Activated T-helper 1 cell treated with anti-CD3 and anti-CD28 coated beads, Interleukin-12 subunit alpha, Interleukin-12 subunit beta, Interleukin-2, Interleukin-4 antibody, amounts not matched to agents 30 ng/mL and 10 ng/mL and 1 ng/mL, durations not matched to agents 14 hours and 24 hours and 36 hours (primary cell): Measurements from ENCODE around the gene PPY. TPM values are rescaled to one million over a fixed set of nuclear protein-coding genes. Genes with fewer than 3 reads are reported as not detected.
"Not testable (repeated sequence)": the region's sequence is repeated elsewhere in the genome, so short reads cannot be mapped to it uniquely, and the experiment has no call there.

Source experiments
- DNase-seq: peaks from one replicate; pipeline ENCODE4 v3.0.0; 2021; ENCODE audit warnings: low spot score
- H3K27ac Mint-ChIP-seq: one replicate; pipeline ENCODE4 v1.8.0; 2021; ENCODE audit warnings: mild to moderate bottlenecking, mixed read lengths
- H3K27me3 Mint-ChIP-seq: one replicate; pipeline ENCODE4 v1.8.0; 2022; ENCODE audit warnings: mild to moderate bottlenecking, moderate library complexity, mixed read lengths; ENCODE audit not compliant: insufficient read depth
- H3K36me3 Mint-ChIP-seq: one replicate; pipeline ENCODE4 v1.8.0; 2021; ENCODE audit warnings: low read depth, mixed read lengths
- H3K4me1 Mint-ChIP-seq: one replicate; pipeline ENCODE4 v1.8.0; 2021; ENCODE audit warnings: low read depth, mixed read lengths
- H3K4me3 Mint-ChIP-seq: one replicate; pipeline ENCODE4 v1.8.0; 2021; ENCODE audit warnings: mild to moderate bottlenecking, moderate library complexity, mixed read lengths
- H3K9me3 Mint-ChIP-seq: one replicate; pipeline ENCODE4 v1.8.0; 2021; ENCODE audit warnings: mixed read lengths
- intact Hi-C: fragments of 100-400 bp; cut with micrococcal nuclease; formaldehyde crosslinking; loops from one replicate; pipeline ENCODE4 v1.15.1; 2024
- total RNA-seq: library from RNA; stranded (reverse); gene quantifications from 2 replicates; pipeline ENCODE4 v1.2.3, GENCODE V29; 2022

Gene PPY
- total RNA-seq, 1 donor from 2014 or later, result not detected

DNA sequence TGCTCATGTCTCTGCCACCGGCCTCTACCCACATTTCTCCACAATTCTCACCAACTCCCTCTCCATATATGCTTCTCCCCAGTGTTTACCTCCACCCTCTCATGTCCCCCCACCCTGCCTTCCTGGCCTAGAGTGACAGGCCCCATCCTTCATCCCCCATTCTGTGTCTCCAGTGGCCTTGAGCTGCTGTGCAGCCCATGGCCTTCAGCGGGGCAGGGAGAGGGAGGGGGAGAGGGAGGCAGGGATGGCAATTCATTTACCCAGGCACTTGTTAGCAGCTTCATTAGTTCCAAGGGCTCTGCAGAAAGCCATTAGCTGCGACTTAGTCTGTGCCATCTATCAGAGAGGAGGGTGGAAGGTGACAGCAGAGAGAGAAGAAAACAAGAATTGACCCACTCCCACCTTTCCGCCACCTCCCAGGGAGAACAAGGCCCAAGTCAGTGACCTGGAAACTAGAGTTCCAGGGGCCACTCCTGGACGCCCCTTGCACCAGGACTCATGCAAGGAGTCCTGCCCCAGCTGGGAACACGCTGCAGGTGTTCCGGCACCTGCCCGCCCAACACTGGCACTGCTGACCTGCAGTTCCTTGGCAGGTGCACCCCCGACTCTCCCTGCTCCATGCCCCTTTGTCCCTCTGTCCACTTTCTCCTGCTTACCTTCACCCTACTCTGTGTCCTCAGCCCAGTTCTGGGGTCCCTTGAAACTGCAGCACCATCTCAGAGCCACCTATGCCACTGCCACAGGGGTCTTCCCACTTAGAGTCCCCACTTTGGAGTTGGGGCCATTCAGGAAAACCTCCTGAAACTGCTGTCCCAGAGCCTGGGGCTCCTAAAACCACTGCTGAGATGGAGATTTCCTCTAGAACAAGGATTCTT is 34.9 kb upstream of the PPY start:
- Mint-ChIP-seq H3K4me3 (no peak overlapping the region), H3K27ac (no peak overlapping the region), H3K36me3 (no peaks in the 10 kb centered on the region), H3K27me3 (peaks cover 44% of the 10 kb centered on the region), H3K9me3 (no peaks in the 10 kb centered on the region), H3K4me1 (no peaks in the 10 kb centered on the region)
- no peak for DNase-seq
- intact Hi-C loops, result no loop called here

- H3K27ac Mint-ChIP-seq, result no peak overlapping the region
- DNase-seq, result no peak
- H3K4me3 Mint-ChIP-seq, result no peak overlapping the region
- H3K36me3 Mint-ChIP-seq, result no peaks in the 10 kb centered on the region
- peaks cover 36% of the 10 kb centered on the region for H3K27me3 Mint-ChIP-seq
- no peaks in the 10 kb centered on the region for H3K4me1 Mint-ChIP-seq
- intact Hi-C loops, result no loop called here
- no peaks in the 10 kb centered on the region for H3K9me3 Mint-ChIP-seq
These were observed 33.6 kb upstream of the PPY start for GRCh38 chr17:43975898-43976297.

DNA sequence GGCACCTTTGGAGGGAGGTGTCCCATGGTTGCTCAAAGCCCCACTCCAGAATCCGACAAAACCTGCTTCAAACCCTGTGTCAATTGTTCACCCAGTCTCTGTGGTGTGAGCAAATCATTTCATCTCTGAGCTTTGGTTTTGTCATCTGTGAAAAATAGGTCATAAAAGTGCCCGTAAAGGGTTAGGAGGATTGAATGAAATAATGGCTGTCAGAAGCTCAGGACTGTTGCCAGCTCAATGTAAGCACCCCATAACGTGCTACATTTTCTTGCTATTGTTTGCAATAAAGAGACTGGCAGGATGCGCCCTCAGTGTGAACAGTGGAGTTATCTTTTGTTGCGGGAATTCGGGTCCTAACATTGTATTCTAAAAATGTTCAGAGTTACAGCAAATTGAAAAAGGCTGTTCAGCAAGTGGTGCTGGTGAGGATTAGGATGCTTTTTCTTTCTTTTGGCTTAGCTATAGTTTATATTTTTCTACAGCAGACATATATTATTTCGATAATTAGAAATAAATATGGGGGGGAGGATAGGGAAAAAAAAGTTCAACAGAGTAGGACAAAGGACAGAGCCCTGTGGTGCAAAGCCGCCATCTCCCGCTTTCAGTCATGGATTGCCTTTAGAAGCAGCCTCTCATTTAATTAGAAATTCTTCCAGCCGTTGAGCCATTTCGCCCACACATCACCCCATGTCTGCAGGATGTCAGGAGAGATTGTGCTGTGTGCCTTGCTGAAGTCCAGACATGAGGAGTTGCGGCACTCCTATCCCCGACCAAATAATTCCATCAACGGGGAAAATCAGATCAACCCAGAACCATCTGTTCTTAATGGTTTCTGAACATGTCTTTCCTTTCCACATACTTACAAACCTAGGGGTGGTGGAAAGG is 32.3 kb upstream of the PPY start:
- H3K4me3 Mint-ChIP-seq, result no peak overlapping the region
- intact Hi-C loops, result no loop called here

DNA sequence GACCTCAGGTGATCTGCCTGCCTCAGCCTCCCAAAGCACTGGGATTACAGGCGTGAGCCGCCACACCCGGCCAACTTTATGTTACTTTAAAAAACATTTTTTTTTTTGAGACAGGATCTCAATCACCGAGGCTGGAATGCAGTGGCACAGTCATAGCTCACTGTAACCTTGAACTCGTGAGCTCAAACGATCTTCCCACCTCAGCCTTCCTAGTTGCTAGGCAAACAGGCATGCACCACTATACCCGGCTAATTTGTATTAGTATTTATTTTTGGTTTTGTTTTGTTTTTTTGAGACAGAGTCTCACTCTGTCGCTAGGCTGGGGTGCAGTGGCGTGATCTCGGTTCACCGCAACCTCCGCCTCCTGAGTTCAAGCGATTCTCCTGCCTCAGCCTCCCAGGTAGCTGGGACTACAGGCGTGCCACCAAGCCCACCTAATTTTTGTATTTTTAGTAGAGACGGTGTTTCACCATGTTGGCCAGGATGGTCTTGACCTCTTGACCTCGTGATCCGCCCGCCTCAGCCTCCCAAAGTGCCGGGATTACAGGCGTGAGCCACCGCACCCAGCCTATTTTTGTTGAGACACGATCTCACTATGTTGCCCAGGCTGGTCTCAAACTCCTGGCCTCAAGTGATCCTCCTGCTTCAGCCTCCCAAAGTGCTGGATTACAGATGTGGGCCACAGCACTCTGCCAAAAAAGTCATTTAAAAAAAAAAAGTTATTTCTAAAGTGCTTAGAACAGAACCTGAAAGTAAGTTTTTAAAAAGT is 30.4 kb upstream of the PPY start:
- H3K36me3 Mint-ChIP-seq, H3K4me1 Mint-ChIP-seq, DNase-seq, H3K9me3 Mint-ChIP-seq, H3K27ac Mint-ChIP-seq, H3K4me3 Mint-ChIP-seq, intact Hi-C loops: not testable (repeated sequence)
- peaks cover 18% of the 10 kb centered on the region for H3K27me3 Mint-ChIP-seq

More for the DNA sequence above, 32.3 kb upstream of the PPY start:
- Mint-ChIP-seq H3K9me3 (no peaks in the 10 kb centered on the region), H3K27ac (no peak overlapping the region), H3K27me3 (peaks cover 35% of the 10 kb centered on the region), H3K36me3 (no peaks in the 10 kb centered on the region), H3K4me1 (no peaks in the 10 kb centered on the region)
- DNase-seq, result no peak

GRCh38 chr17:43971436-43971835 is 29.2 kb upstream of the PPY start:
- DNase-seq, H3K36me3 Mint-ChIP-seq, intact Hi-C loops, H3K4me1 Mint-ChIP-seq, H3K27ac Mint-ChIP-seq, H3K9me3 Mint-ChIP-seq, H3K4me3 Mint-ChIP-seq: not testable (repeated sequence)
- H3K27me3 Mint-ChIP-seq, result peaks cover 13% of the 10 kb centered on the region

DNA sequence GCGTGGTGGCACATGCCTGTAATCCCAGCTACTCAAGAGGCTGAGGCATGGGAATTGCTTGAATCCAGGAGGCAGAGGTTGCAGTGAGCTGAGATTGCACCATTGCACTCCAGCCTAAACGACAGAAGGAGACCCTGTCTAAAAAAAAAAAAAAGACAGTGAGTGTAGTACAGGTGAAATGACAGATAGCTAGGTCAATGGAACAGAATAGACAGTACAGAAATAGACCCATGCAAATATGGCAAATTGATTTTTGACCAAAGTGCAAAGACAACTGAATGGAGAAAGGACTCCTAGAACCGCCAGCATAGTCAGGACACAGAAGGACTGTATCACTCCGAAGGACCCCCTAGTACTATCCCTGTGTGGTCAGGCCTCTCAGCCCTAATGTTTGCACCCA is 28.1 kb upstream of the PPY start:
- Mint-ChIP-seq H3K36me3 (no peaks in the 10 kb centered on the region), H3K4me3 (no peak overlapping the region), H3K4me1 (no peaks in the 10 kb centered on the region), H3K9me3 (no peaks in the 10 kb centered on the region), H3K27ac (no peak overlapping the region), H3K27me3 (peaks cover 13% of the 10 kb centered on the region)
- DNase-seq, result no peak
- intact Hi-C loops, result no loop called here

DNA sequence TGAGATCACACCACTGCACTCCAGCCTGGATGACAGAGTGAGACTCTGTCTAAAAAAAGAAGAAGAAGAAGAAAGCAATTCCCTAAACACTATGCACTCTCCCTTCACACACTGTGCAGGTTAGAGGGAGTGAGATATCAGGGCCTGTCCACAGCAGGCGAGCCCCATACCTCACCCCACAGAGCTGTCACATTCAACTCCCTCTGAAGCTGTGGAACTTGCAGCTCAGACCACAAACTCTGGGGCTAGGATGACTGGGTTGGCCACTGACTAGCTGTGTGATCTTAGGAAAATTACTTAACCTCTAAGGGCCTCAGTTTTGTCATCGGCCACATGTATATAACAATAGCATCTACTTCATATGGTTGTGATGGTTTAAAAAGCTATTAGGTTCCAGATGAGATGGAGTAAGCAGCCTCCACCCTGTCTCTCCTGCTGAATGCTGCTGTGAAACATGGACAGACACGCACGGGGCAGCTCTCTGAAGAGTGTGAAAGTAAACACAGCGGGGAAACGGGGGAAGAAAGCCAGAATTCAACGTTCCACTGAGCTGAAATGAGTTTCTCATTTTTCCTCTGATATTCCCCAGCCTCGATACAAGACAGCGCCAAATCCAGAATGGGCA is 25.1 kb upstream of the PPY start:
- intact Hi-C loops, result no loop called here
- Mint-ChIP-seq H3K4me3 (no peak overlapping the region), H3K4me1 (no peaks in the 10 kb centered on the region), H3K9me3 (no peaks in the 10 kb centered on the region), H3K36me3 (no peaks in the 10 kb centered on the region), H3K27me3 (peaks cover 13% of the 10 kb centered on the region), H3K27ac (no peak overlapping the region)
- no peak for DNase-seq

GRCh38 chr17:43966276-43966675 is 24.0 kb upstream of the PPY start:
- H3K27ac Mint-ChIP-seq, result no peak overlapping the region

GRCh38 chr17:43962479-43962878 is 20.2 kb upstream of the PPY start:
- H3K4me1 Mint-ChIP-seq, result no peaks in the 10 kb centered on the region
- peaks cover 12% of the 10 kb centered on the region for H3K27me3 Mint-ChIP-seq
- H3K4me3 Mint-ChIP-seq, result no peak overlapping the region
- intact Hi-C loops, result no loop called here
- DNase-seq, result no peak
- H3K9me3 Mint-ChIP-seq, result no peaks in the 10 kb centered on the region
- no peaks in the 10 kb centered on the region for H3K36me3 Mint-ChIP-seq
- H3K27ac Mint-ChIP-seq, result no peak overlapping the region

More at GRCh38 chr17:43966276-43966675, 24.0 kb upstream of the PPY start:
- H3K36me3 Mint-ChIP-seq, result no peaks in the 10 kb centered on the region
- peaks cover 12% of the 10 kb centered on the region for H3K27me3 Mint-ChIP-seq
- no peak overlapping the region for H3K4me3 Mint-ChIP-seq
- H3K4me1 Mint-ChIP-seq, result no peaks in the 10 kb centered on the region
- intact Hi-C loops, result no loop called here
- no peaks in the 10 kb centered on the region for H3K9me3 Mint-ChIP-seq
- DNase-seq, result no peak

GRCh38 chr17:43961954-43962353 is 19.7 kb upstream of the PPY start:
- Mint-ChIP-seq H3K4me3 (no peak overlapping the region), H3K9me3 (no peaks in the 10 kb centered on the region), H3K4me1 (no peaks in the 10 kb centered on the region), H3K27me3 (peaks cover 12% of the 10 kb centered on the region), H3K36me3 (no peaks in the 10 kb centered on the region), H3K27ac (no peak overlapping the region)
- DNase-seq, result no peak
- intact Hi-C loops, result no loop called here

DNA sequence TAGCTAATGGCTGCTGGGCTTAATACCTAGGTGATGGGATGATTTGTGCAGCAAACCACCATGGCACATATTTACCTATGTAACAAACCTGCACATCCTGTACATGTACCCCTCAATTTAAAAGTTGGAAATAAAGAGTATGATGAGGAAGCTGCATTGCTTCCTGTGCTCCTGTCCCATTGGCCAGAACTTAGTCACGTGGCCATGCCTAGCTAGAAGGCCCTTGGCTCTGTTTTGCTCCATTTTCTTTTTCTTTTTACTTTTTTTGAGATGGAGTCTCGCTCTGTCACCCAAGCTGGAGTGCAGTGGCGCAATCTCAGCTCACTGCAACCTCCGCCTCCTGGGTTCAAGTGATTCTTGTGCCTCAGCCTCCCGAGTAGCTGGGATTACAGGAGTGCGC is 19.0 kb upstream of the PPY start:
- H3K27me3 Mint-ChIP-seq, result peaks cover 12% of the 10 kb centered on the region
- H3K36me3 Mint-ChIP-seq, H3K4me1 Mint-ChIP-seq, intact Hi-C loops, H3K4me3 Mint-ChIP-seq, DNase-seq, H3K27ac Mint-ChIP-seq, H3K9me3 Mint-ChIP-seq: not testable (repeated sequence)

GRCh38 chr17:43958748-43959352 is 16.6 kb upstream of the PPY start:
- Mint-ChIP-seq H3K27me3 (peaks cover 20% of the 10 kb centered on the region), H3K4me1 (no peaks in the 10 kb centered on the region), H3K36me3 (no peaks in the 10 kb centered on the region), H3K4me3 (no peak overlapping the region), H3K9me3 (no peaks in the 10 kb centered on the region), H3K27ac (no peak overlapping the region)
- DNase-seq, result no peak
- intact Hi-C loops, result no loop called here
